GM08714 (cell line): ENCODE measurements around the gene SAXO1.
"Not testable (repeated sequence)": the region's sequence is repeated elsewhere in the genome, so short reads cannot be mapped to it uniquely, and the experiment has no call there.

Experiments
- H3K4me3 ChIP-seq: fragments of 200-500 bp; sonication (Bioruptor generic); 2 replicates; pipeline ENCODE4 v1.5.1; 2014; ENCODE audit warnings: mild to moderate bottlenecking, low read length, inconsistent platforms
- ZNF274 ChIP-seq: IDR thresholded peaks from 2 replicates; pipeline ENCODE4 v1.6.1; 2012; ENCODE audit warnings: mild to moderate bottlenecking, low read depth, low read length

The SAXO1 gene

GRCh38 chr9:19023078-19023477 is 9.9 kb downstream of the SAXO1 start:
- TF ChIP-seq ZNF274 = no peak
- no peak overlapping the region for H3K4me3 ChIP-seq

DNA sequence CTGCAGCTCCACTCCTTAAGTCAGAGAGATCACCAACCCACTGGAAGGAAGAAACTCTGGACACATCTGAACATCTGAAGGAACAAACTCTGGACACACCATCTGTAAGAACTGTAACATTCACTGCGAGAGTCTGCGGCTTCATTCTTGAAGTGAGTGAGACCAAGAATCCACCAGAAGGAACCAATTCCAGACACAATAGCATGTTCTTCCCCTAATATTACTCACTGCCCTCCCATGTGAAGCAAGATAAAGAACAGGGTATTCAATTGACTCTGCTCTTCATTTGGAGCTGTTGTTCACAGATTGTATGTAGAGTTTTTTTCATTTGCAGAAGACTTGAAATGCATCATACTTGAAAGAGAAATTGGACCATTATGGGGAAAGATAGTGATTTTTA is 10.8 kb downstream of the SAXO1 start:
- no peak for TF ChIP-seq ZNF274

GRCh38 chr9:19021649-19022048 is 11.4 kb downstream of the SAXO1 start:
- not testable (repeated sequence) for H3K4me3 ChIP-seq

More for the DNA sequence above, 10.8 kb downstream of the SAXO1 start:
- H3K4me3 ChIP-seq = no peak overlapping the region

- no peak overlapping the region for H3K4me3 ChIP-seq
- no peak for TF ChIP-seq ZNF274
Observed at GRCh38 chr9:19020886-19021455, 12.0 kb downstream of the SAXO1 start.

GRCh38 chr9:19018201-19018600 is 14.8 kb downstream of the SAXO1 start:
- H3K4me3 ChIP-seq = no peak overlapping the region
- no peak for TF ChIP-seq ZNF274

DNA sequence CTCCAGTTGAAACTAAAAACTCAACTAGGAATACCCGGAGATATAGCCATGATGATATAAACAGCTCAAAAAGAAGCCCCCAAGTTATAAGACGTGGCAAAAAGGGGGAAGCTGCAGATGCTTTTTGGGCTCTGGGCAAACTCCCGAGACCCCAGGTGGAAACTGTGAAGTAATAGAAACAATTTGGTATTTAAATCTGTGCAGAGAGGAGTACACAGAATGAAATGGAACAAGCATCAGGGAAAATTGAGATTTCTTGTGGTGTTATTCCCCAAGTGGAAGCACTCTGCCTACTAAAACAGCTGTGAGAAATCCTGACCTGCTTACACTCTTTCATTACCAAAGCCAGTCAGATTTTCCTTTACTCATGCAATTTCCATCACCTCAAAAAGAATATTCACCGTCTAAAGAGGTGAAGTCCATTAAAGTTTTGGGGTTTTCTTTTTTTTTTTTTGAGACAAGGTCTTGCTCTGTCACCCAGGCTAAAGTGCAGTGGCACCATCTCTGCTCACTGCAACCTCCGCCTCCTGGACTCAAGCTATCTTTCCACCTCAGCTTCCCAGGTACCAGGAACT is 23.5 kb downstream of the SAXO1 start:
- no peak for TF ChIP-seq ZNF274
- no peak overlapping the region for H3K4me3 ChIP-seq

DNA sequence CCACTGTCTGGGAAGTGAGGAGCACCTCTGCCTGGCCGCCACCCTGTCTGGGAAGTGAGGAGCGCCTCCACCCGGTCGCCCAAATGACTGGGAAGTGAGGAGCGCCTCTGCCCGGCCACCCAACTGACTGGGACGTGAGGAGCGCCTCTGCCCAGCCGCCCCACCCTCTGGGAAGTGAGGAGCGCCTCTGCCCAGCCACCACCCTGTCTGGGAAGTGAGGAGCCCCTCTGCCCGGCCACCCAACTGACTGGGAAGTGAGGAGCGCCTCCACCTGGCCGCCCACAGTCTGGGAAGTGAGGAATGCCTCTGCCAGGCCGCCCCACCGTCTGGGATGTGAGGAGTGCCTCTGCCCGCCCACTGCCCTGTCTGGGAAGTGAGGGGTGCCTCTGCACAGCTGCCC is 32.9 kb downstream of the SAXO1 start:
- no peak overlapping the region for H3K4me3 ChIP-seq
- TF ChIP-seq ZNF274 = no peak

- no peak for TF ChIP-seq ZNF274
Observed at GRCh38 chr9:18999173-18999785, 33.7 kb downstream of the SAXO1 start.

DNA sequence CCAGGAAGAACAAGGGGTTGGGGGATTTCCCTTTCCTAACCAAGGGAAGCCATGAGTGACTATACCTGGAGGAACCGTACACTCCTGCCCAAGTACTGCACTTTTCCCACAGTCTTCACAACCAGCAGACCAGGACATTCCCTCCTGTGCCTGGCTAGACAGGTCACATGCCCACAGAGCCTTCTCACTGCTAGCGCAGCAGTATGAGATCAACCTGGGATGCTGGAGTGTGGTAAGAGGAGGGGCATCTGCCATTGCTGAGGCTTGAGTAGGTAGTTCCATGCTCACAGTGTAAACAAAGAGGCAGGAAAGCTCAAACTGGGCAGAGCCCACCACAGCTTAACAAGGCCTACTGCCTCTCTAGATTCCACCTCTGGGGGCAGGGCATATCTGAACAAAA is 35.9 kb downstream of the SAXO1 start:
- no peak for TF ChIP-seq ZNF274
- H3K4me3 ChIP-seq = no peak overlapping the region

More at GRCh38 chr9:18999173-18999785, 33.7 kb downstream of the SAXO1 start:
- no peak overlapping the region for H3K4me3 ChIP-seq

- TF ChIP-seq ZNF274 = no peak
- no peak overlapping the region for H3K4me3 ChIP-seq
Observed at GRCh38 chr9:18996211-18996610, 36.8 kb downstream of the SAXO1 start.

DNA sequence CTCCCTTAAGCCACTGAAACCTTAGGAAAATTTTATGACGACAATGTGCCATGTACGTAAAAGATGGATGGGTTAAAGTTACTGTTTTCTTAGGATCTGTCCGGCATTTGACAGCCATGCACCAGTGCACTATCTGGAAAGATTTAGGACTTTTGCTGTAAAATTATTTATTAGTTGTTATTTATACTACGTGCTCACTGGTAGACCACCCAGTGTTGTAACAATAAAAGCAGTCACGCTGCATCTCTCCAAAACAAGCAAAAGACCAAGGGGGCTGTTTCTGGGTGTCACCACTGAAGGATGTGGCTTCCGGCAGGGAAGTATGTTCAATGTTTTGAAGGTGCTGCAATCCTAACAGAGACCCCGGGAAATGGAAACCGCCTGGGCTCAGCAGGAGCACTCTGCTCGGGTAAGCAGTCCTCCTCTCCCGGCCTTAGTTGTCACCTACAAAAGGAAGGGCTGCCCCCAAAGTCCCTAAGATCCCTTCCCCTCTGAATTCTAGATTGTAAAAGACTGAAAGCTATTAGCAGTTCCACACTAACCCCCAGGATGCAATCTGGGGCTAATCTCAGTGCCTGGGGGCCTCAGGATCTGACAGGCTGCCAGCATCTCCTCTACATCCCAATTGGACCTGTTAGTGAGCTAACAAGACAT is 38.6 kb downstream of the SAXO1 start:
- no peak for TF ChIP-seq ZNF274
- no peak overlapping the region for H3K4me3 ChIP-seq

- H3K4me3 ChIP-seq = not testable (repeated sequence)
Observed at GRCh38 chr9:18991197-18991596, 41.8 kb downstream of the SAXO1 start.

GRCh38 chr9:18990494-18990893 is 42.5 kb downstream of the SAXO1 start:
- TF ChIP-seq ZNF274 = no peak
- no peak overlapping the region for H3K4me3 ChIP-seq

DNA sequence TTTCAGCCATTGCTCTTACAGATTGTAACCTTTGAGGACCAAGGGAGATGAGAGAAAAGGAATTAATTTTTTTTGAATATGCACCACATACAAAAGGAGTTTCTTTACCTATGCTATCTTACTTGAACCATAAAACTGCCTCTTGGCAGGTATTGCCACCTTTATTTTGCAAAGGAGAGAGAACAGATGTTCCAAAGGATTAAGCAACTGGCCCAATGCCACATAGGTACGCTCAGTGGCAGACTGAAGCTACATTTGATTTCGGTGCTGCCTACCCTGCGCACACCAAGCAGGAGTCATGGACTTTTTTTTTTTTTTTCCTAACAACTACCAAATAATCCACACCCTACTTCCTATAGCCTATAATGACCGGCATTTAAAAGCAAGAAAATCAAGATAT is 43.1 kb downstream of the SAXO1 start:
- TF ChIP-seq ZNF274 = no peak

GRCh38 chr9:18989097-18989496 is 43.9 kb downstream of the SAXO1 start:
- H3K4me3 ChIP-seq = no peak overlapping the region
- TF ChIP-seq ZNF274 = no peak

More for the DNA sequence above, 43.1 kb downstream of the SAXO1 start:
- H3K4me3 ChIP-seq = no peak overlapping the region
